Prostate gland (tissue), 2 donors: Measurements from ENCODE around the gene TJP2. TPM values are rescaled to one million over a fixed set of nuclear protein-coding genes. Genes with fewer than 3 reads are reported as not detected.

ENCODE experiments used
- DNase-seq: peaks from one replicate; pipeline ENCODE4 v3.0.0-alpha.2; 2019; ENCODE audit warnings: low spot score
- H3K27ac ChIP-seq, 2 donors: fragments of 200-600 bp; sonication (generic); 2 replicates each; pipeline ENCODE4 v1.5.1; 2017 to 2019
- H3K27me3 ChIP-seq: fragments of 200-600 bp; sonication (generic); replicated peaks from 2 replicates; pipeline ENCODE4 v1.5.1; 2019; ENCODE audit not compliant: insufficient read depth
- H3K36me3 ChIP-seq, 2 donors: fragments of 200-600 bp; sonication (generic); 1 replicate in 1 of 2; 2 replicates in 1 of 2; pipeline versions ENCODE4 v1.5.1 to v1.8.1; 2017 to 2019
- H3K4me1 ChIP-seq: fragments of 200-600 bp; sonication (generic); replicated peaks from 2 replicates; pipeline ENCODE4 v1.5.1; 2019
- H3K4me3 ChIP-seq, 2 donors: fragments of 200-600 bp; sonication (generic); 2 replicates each; pipeline ENCODE4 v1.5.1; 2017 to 2019
- H3K9me3 ChIP-seq: fragments of 200-600 bp; sonication (generic); 2 replicates; pipeline ENCODE4 v1.5.1; 2017
- CTCF ChIP-seq, 4 experiments: fragments of 200-600 bp in 2 of 4; fragments of 450-650 bp in 2 of 4; sonication (generic) in 2 of 4; IDR thresholded peaks; 1 replicate in 3 of 4; 2 replicates in 1 of 4; pipeline ENCODE4 v1.5.1; 2016 to 2019; ENCODE audit warnings: antibody characterized with exemption in 4 of 4, mild to moderate bottlenecking in 2 of 4, moderate library complexity in 2 of 4
- POLR2A ChIP-seq: fragments of 450-650 bp; IDR thresholded peaks from one replicate; pipeline ENCODE4 v1.6.1; 2016; ENCODE audit warnings: antibody characterized with exemption, mild to moderate bottlenecking
- POLR2AphosphoS5 ChIP-seq: sonication (generic); formaldehyde crosslinking; IDR thresholded peaks from one replicate; pipeline ENCODE4 v1.6.1; 2017; ENCODE audit warnings: antibody characterized with exemption
- WGBS: methylation state at CpG from one replicate; pipeline ENCODE4 v1.1.5; 2018; 5-methylcytosine and 5-hydroxymethylcytosine counted together
- intact Hi-C: fragments of 100-400 bp; cut with DNase I; formaldehyde crosslinking; loops from one replicate; pipeline ENCODE4 v1.14.2; 2022
- total RNA-seq, 2 donors: library from RNA; depleted of rRNA; stranded (reverse); fragments of >200 nt; gene quantifications; one replicate each; pipeline ENCODE4 v1.1.0, GENCODE V29; 2016

TJP2 gene
- total RNA-seq, 2 donors from 2014 or later, result 117 to 166 TPM

- Histone ChIP-seq H3K4me1 (no peaks in the 10 kb centered on the region), H3K27ac (no peak overlapping the region), H3K36me3 (no peaks in the 10 kb centered on the region), H3K4me3 (no peak overlapping the region), H3K27me3 (no peaks in the 10 kb centered on the region), H3K9me3 (no peaks in the 10 kb centered on the region)
- no peak for DNase-seq
- intact Hi-C loops, result no loop called here
- no peak for TF ChIP-seq POLR2A
- no peak for TF ChIP-seq POLR2AphosphoS5
- WGBS, result 70% methylated on average over 4 of the region's 4 CpGs
Observed at GRCh38 chr9:69273161-69273560, 99.1 kb downstream of the TJP2 start.

GRCh38 chr9:69276775-69277174, 102.7 kb downstream of the TJP2 start:
- no peak for DNase-seq
- Histone ChIP-seq H3K9me3 (no peaks in the 10 kb centered on the region), H3K4me1 (no peaks in the 10 kb centered on the region), H3K27me3 (no peaks in the 10 kb centered on the region), H3K27ac (no peak overlapping the region), H3K4me3 (no peak overlapping the region), H3K36me3 (no peaks in the 10 kb centered on the region)
- TF ChIP-seq POLR2A, result no peak
- no peak for TF ChIP-seq CTCF (IDR thresholded peaks at IDR 0.05)
- TF ChIP-seq POLR2AphosphoS5, result no peak
- intact Hi-C loops, result no loop called here
- 71% methylated on average over 5 of the region's 5 CpGs for WGBS

GRCh38 chr9:69279084-69279731, 105.1 kb downstream of the TJP2 start:
- Histone ChIP-seq H3K27ac (no peak overlapping the region), H3K4me3 (no peak overlapping the region), H3K4me1 (no peaks in the 10 kb centered on the region), H3K36me3 (no peaks in the 10 kb centered on the region), H3K9me3 (no peaks in the 10 kb centered on the region), H3K27me3 (no peaks in the 10 kb centered on the region)
- TF ChIP-seq POLR2AphosphoS5 (no peak), POLR2A (no peak), CTCF (IDR thresholded peaks at IDR 0.05) (no peak)
- WGBS, result 85% methylated on average over 5 of the region's 5 CpGs
- DNase-seq, result no peak
- intact Hi-C loops, result no loop called here

- 48% methylated on average over 3 of the region's 3 CpGs for WGBS
- intact Hi-C loops, result no loop called here
- Histone ChIP-seq H3K4me1 (no peaks in the 10 kb centered on the region), H3K36me3 (no peaks in the 10 kb centered on the region), H3K4me3 (no peak overlapping the region), H3K9me3 (no peaks in the 10 kb centered on the region), H3K27ac (no peak overlapping the region), H3K27me3 (no peaks in the 10 kb centered on the region)
- no peak for TF ChIP-seq CTCF (IDR thresholded peaks at IDR 0.05)
- TF ChIP-seq POLR2A, result no peak
- no peak for TF ChIP-seq POLR2AphosphoS5
- no peak for DNase-seq
Observed at GRCh38 chr9:69279733-69280132, 105.7 kb downstream of the TJP2 start.

GRCh38 chr9:69283003-69283402, 108.9 kb downstream of the TJP2 start:
- WGBS, result 69% methylated on average over 2 of the region's 2 CpGs
- Histone ChIP-seq H3K4me3 (no peak overlapping the region), H3K9me3 (no peaks in the 10 kb centered on the region), H3K27ac (no peak overlapping the region), H3K36me3 (no peaks in the 10 kb centered on the region), H3K27me3 (no peaks in the 10 kb centered on the region), H3K4me1 (no peaks in the 10 kb centered on the region)
- DNase-seq, result no peak
- intact Hi-C loops, result no loop called here
- no peak for TF ChIP-seq CTCF (IDR thresholded peaks at IDR 0.05)
- TF ChIP-seq POLR2A, result no peak
- no peak for TF ChIP-seq POLR2AphosphoS5
